SK-N-SH (cell line): ENCODE data around the gene PRKCH. TPM values are rescaled to one million over a fixed set of nuclear protein-coding genes. Genes with fewer than 3 reads are reported as not detected.

Experiments used
- CTCF ChIA-PET: fragments of 300-600, 350-600 bp; formaldehyde crosslinking; extraction: SDS; loops from one replicate; lab custom pipeline; 2021; lab: Yijun Ruan, JAX
- POLR2A ChIA-PET: fragments of 350-600 bp; sonication (Branson Sonifier 250); formaldehyde crosslinking; extraction: SDS; loops from one replicate; lab custom pipeline; 2020; ENCODE audit warnings: antibody characterized with exemption, inconsistent platforms; lab: Yijun Ruan, JAX
- DNase-seq: peaks from one replicate; pipeline ENCODE4 v3.0.0; 2012
- H2AFZ ChIP-seq: fragments of 200-600 bp; sonication (generic); 2 replicates; pipeline ENCODE4 v1.8.1; 2016; ENCODE audit warnings: antibody characterized with exemption, mild to moderate bottlenecking, low read depth
- H3F3A ChIP-seq: fragments of 200-600 bp; sonication (generic); replicated peaks from 2 replicates; pipeline ENCODE3; 2016; ENCODE audit warnings: antibody characterized with exemption, mild to moderate bottlenecking; ENCODE audit not compliant: insufficient read depth
- H3K27ac ChIP-seq, 2 experiments: fragments of 200-500 bp in 1 of 2; fragments of 200-600 bp in 1 of 2; sonication (Bioruptor generic) in 1 of 2; sonication (generic), shearing (Covaris generic) in 1 of 2; 2 replicates each; pipeline versions ENCODE4 v1.5.1 to v1.6.1; 2014 to 2016; ENCODE audit warnings: low read depth in 2 of 2, inconsistent platforms in 1 of 2, low read length in 1 of 2, mild to moderate bottlenecking in 1 of 2, mixed read lengths in 1 of 2
- H3K27me3 ChIP-seq: fragments of 200-600 bp; sonication (generic), shearing (Covaris generic); 2 replicates; pipeline ENCODE4 v1.6.1; 2016; ENCODE audit warnings: mixed run types; ENCODE audit not compliant: insufficient read depth
- H3K36me3 ChIP-seq, 2 experiments: fragments of 200-500 bp in 1 of 2; fragments of 200-600 bp in 1 of 2; sonication (Bioruptor generic) in 1 of 2; sonication (generic) in 1 of 2; replicated peaks in 1 of 2; 2 replicates each; pipeline versions ENCODE3 to v1.5.1; 2014 to 2016; ENCODE audit warnings: low read length in 1 of 2, mild to moderate bottlenecking in 1 of 2; ENCODE audit not compliant: insufficient read depth in 2 of 2, control insufficient read depth in 1 of 2
- H3K4me1 ChIP-seq, 2 experiments: fragments of 200-500 bp in 1 of 2; fragments of 200-600 bp in 1 of 2; sonication (Bioruptor generic) in 1 of 2; sonication (generic), shearing (Covaris generic) in 1 of 2; 2 replicates each; pipeline versions ENCODE4 v1.5.1 to v1.6.1; 2014 to 2016; ENCODE audit warnings: low read depth in 1 of 2, low read length in 1 of 2, mixed run types in 1 of 2; ENCODE audit not compliant: insufficient read depth in 2 of 2, control insufficient read depth in 1 of 2
- H3K4me2 ChIP-seq: fragments of 200-600 bp; sonication (generic), shearing (Covaris generic); 2 replicates; pipeline ENCODE4 v1.6.1; 2017; ENCODE audit warnings: mixed run types
- H3K4me3 ChIP-seq, 2 experiments: fragments of 200-500 bp in 1 of 2; fragments of 200-600 bp in 1 of 2; sonication (Bioruptor generic) in 1 of 2; sonication (generic), shearing (Covaris generic) in 1 of 2; 2 replicates each; pipeline versions ENCODE4 v1.5.1 to v1.8.1; 2014 to 2016; ENCODE audit warnings: low read depth in 2 of 2, inconsistent platforms in 1 of 2, low read length in 1 of 2, mild to moderate bottlenecking in 1 of 2, mixed read lengths in 1 of 2, moderate library complexity in 1 of 2
- H3K79me2 ChIP-seq: fragments of 200-600 bp; sonication (generic); 2 replicates; pipeline ENCODE4 v1.8.1; 2017; ENCODE audit warnings: mild to moderate bottlenecking; ENCODE audit not compliant: insufficient read depth
- H3K9ac ChIP-seq: fragments of 200-600 bp; sonication (generic); 2 replicates; pipeline ENCODE4 v1.6.1; 2017; ENCODE audit warnings: mixed run types
- H3K9me2 ChIP-seq: fragments of 200-600 bp; sonication (generic); 2 replicates; pipeline ENCODE4 v1.6.1; 2017; ENCODE audit warnings: mixed run types
- H3K9me3 ChIP-seq: fragments of 200-600 bp; sonication (generic); 2 replicates; pipeline ENCODE4 v1.6.1; 2017; ENCODE audit warnings: mixed run types, mild to moderate bottlenecking, moderate library complexity
- H4K20me1 ChIP-seq: fragments of 200-600 bp; sonication (generic); 2 replicates; pipeline ENCODE4 v1.6.1; 2017; ENCODE audit warnings: mild to moderate bottlenecking, mixed run types; ENCODE audit not compliant: insufficient read depth
- CHD2 ChIP-seq: fragments of 150-350 bp; IDR thresholded peaks from 2 replicates; pipeline ENCODE4 v1.6.1; 2018; ENCODE audit warnings: low read length; ENCODE audit not compliant: partially characterized antibody
- CTCF ChIP-seq: fragments of 200-600 bp; sonication (generic); IDR thresholded peaks from 2 replicates; pipeline ENCODE4 v1.6.1; 2017; ENCODE audit warnings: antibody characterized with exemption, mild to moderate bottlenecking, moderate library complexity
- EP300 ChIP-seq, 2 experiments: IDR thresholded peaks; 2 replicates each; pipeline versions ENCODE4 v1.4.0 to v1.6.1; 2012; ENCODE audit warnings: borderline replicate concordance in 1 of 2, low read depth in 1 of 2, low read length in 1 of 2
- EZH2phosphoT487 ChIP-seq: fragments of 200-600 bp; sonication (generic); IDR thresholded peaks from 2 replicates; pipeline ENCODE4 v1.6.1; 2017; ENCODE audit warnings: low read depth, mixed run types, mild to moderate bottlenecking, antibody characterized with exemption, moderate library complexity, borderline replicate concordance
- FOSL2 ChIP-seq: IDR thresholded peaks from 2 replicates; pipeline ENCODE4 v1.4.0; 2012; ENCODE audit warnings: low read depth, mild to moderate bottlenecking, moderate library complexity, borderline replicate concordance
- FOXM1 ChIP-seq: IDR thresholded peaks from 2 replicates; pipeline ENCODE4 v1.4.0; 2012; ENCODE audit warnings: low read depth, mild to moderate bottlenecking
- GABPA ChIP-seq: IDR thresholded peaks from 2 replicates; pipeline ENCODE4 v1.4.0; 2012; ENCODE audit warnings: low read depth, mild to moderate bottlenecking
- IRF3 ChIP-seq: fragments of 150-350 bp; IDR thresholded peaks from 2 replicates; pipeline ENCODE4 v1.6.1; 2016; ENCODE audit warnings: mild to moderate bottlenecking, low read depth, low read length
- MAX ChIP-seq: IDR thresholded peaks from 2 replicates; pipeline ENCODE4 v1.4.0; 2012; ENCODE audit warnings: low read depth
- MEF2A ChIP-seq: IDR thresholded peaks from 2 replicates; pipeline ENCODE4 v1.4.0; 2012; ENCODE audit warnings: low read depth, borderline replicate concordance
- MXI1 ChIP-seq: IDR thresholded peaks from 2 replicates; pipeline ENCODE4 v1.6.1; 2012; ENCODE audit warnings: mild to moderate bottlenecking, low read depth, low read length, improper control_type of control experiment
- NRF1 ChIP-seq: IDR thresholded peaks from 2 replicates; pipeline ENCODE4 v1.6.1; 2012; ENCODE audit warnings: low read depth, mild to moderate bottlenecking, low read length
- PBX3 ChIP-seq: IDR thresholded peaks from 2 replicates; pipeline ENCODE4; 2012
- POLR2AphosphoS5 ChIP-seq: IDR thresholded peaks from 2 replicates; pipeline ENCODE4 v1.6.1; 2012; ENCODE audit warnings: low read depth, low read length
- RCOR1 ChIP-seq: fragments of 150-350 bp; IDR thresholded peaks from 2 replicates; pipeline ENCODE4 v1.6.1; 2017; ENCODE audit warnings: antibody characterized with exemption, low read length
- RFX5 ChIP-seq: IDR thresholded peaks from 2 replicates; pipeline ENCODE4 v1.6.1; 2012; ENCODE audit warnings: mild to moderate bottlenecking, improper control_type of control experiment, low read length
- RXRA ChIP-seq: IDR thresholded peaks from 2 replicates; pipeline ENCODE4 v1.4.0; 2012; ENCODE audit warnings: low read depth, mild to moderate bottlenecking, borderline replicate concordance
- SIN3A ChIP-seq: IDR thresholded peaks from 2 replicates; pipeline ENCODE4 v1.6.1; 2012; ENCODE audit warnings: low read depth, mild to moderate bottlenecking, low read length, moderate library complexity, borderline replicate concordance
- SMC3 ChIP-seq: IDR thresholded peaks from 2 replicates; pipeline ENCODE4 v1.6.1; 2012; ENCODE audit warnings: low read depth, low read length, improper control_type of control experiment
- TCF12 ChIP-seq: IDR thresholded peaks from 2 replicates; pipeline ENCODE4 v1.4.0; 2012
- TEAD4 ChIP-seq: IDR thresholded peaks from 2 replicates; pipeline ENCODE4 v1.4.0; 2012; ENCODE audit warnings: mild to moderate bottlenecking, borderline replicate concordance; ENCODE audit not compliant: insufficient read depth
- USF1 ChIP-seq: IDR thresholded peaks from 2 replicates; pipeline ENCODE4 v1.4.0; 2012; ENCODE audit warnings: low read depth, borderline replicate concordance
- YY1 ChIP-seq: IDR thresholded peaks from 2 replicates; pipeline ENCODE4 v1.4.0; 2012; ENCODE audit warnings: low read depth, mild to moderate bottlenecking
- WGBS: methylation state at CpG from one replicate; pipeline ENCODE4 v1.1.6; 2017; ENCODE audit warnings: low lambda C conversion rate; 5-methylcytosine and 5-hydroxymethylcytosine counted together
- polyA plus RNA-seq, 3 experiments: library from polyadenylated mRNA; depleted of rRNA; stranded (reverse); fragments of >200 nt; gene quantifications; 2 replicates each; pipeline ENCODE4 v1.2.3, GENCODE V29; 2012

PRKCH gene
- polyA plus RNA-seq, 1 of the 3 experiments (the other 2 are of a cell fraction): 4.2 TPM

GRCh38 chr14:61408498-61408897, 87.1 kb downstream of the PRKCH start:
- Histone ChIP-seq H3K4me1 (peaks cover 0 to 13% of the 10 kb centered on the region in 2 experiments; a peak in 2 of 4 replicates), H3K36me3 (no peaks in the 10 kb centered on the region), H3K9me3 (no peaks in the 10 kb centered on the region), H3K4me3 (no peak overlapping the region), H2AFZ (no peak overlapping the region), H3K27me3 (no peaks in the 10 kb centered on the region), H3K9me2 (no peaks in the 10 kb centered on the region), H3K4me2 (no peak overlapping the region), H3F3A (no peaks in the 10 kb centered on the region), H3K27ac (no peak overlapping the region), H3K79me2 (no peaks in the 10 kb centered on the region), H3K9ac (no peak overlapping the region), H4K20me1 (no peaks in the 10 kb centered on the region)
- TF ChIP-seq EP300 (IDR thresholded peaks at IDR 0.05; ENCODE audit: borderline replicate concordance in 1 of 2, low read depth in 1 of 2, low read length in 1 of 2): no peak
- no peak for TF ChIP-seq MXI1
- TF ChIP-seq YY1: no peak
- no peak for TF ChIP-seq TEAD4
- TF ChIP-seq MEF2A: no peak
- TF ChIP-seq RCOR1: no peak
- TF ChIP-seq USF1: no peak
- TF ChIP-seq NRF1: no peak
- no peak for TF ChIP-seq FOXM1
- no peak for TF ChIP-seq POLR2AphosphoS5
- no peak for TF ChIP-seq FOSL2
- no peak for DNase-seq
- WGBS: 78% methylated on average over 6 of the region's 6 CpGs
- ChIA-PET CTCF (no interaction called here), POLR2A (no interaction called here)

GRCh38 chr14:61409782-61410181, 88.4 kb downstream of the PRKCH start:
- 85% methylated on average over 1 of the region's 1 CpG for WGBS
- Histone ChIP-seq H3K4me1 (peaks cover 0 to 11% of the 10 kb centered on the region in 2 experiments; a peak in 2 of 4 replicates), H2AFZ (no peak overlapping the region), H3K9me2 (no peaks in the 10 kb centered on the region), H3K27ac (no peak overlapping the region), H3K9me3 (no peaks in the 10 kb centered on the region), H4K20me1 (no peaks in the 10 kb centered on the region), H3K27me3 (no peaks in the 10 kb centered on the region), H3K4me3 (no peak overlapping the region), H3F3A (no peaks in the 10 kb centered on the region), H3K4me2 (no peak overlapping the region), H3K79me2 (no peaks in the 10 kb centered on the region), H3K9ac (no peak overlapping the region), H3K36me3 (no peaks in the 10 kb centered on the region)
- POLR2A ChIA-PET: no interaction called here
- DNase-seq: no peak
- CTCF ChIA-PET: interaction anchor here (1.2 kb wide), 1 partner anchor 13 kb away, joined by 3 read pairs; no protein-coding TSS in a partner anchor
- no peak for TF ChIP-seq RXRA
- TF ChIP-seq SMC3: no peak
- TF ChIP-seq TEAD4: no peak
- no peak for TF ChIP-seq CHD2
- no peak for TF ChIP-seq PBX3
- no peak for TF ChIP-seq IRF3
- TF ChIP-seq SIN3A: no peak
- TF ChIP-seq CTCF: no peak
- no peak for TF ChIP-seq YY1
- TF ChIP-seq GABPA: no peak
- no peak for TF ChIP-seq RFX5
- TF ChIP-seq MEF2A: no peak
- no peak for TF ChIP-seq MXI1
- no peak for TF ChIP-seq MAX
- TF ChIP-seq EZH2phosphoT487: no peak
- no peak for TF ChIP-seq POLR2AphosphoS5
- no peak for TF ChIP-seq TCF12
